Midbrain (tissue), 1 donor: Measurements from ENCODE around the gene SIRT7.

Experiments
- DNase-seq: peaks from one replicate; lab custom pipeline; 2025; lab: John Stamatoyannopoulos, UW

Gene SIRT7

GRCh38 chr17:81931557-81932332, 13.8 kb upstream of the SIRT7 start:
- DNase-seq: no peak

- no peak for DNase-seq
Measured at GRCh38 chr17:81931189-81931556, 13.2 kb upstream of the SIRT7 start.

GRCh38 chr17:81930142-81931125, 12.5 kb upstream of the SIRT7 start:
- DNase-seq: no peak

- DNase-seq: no peak
Measured at GRCh38 chr17:81929253-81930141, 11.5 kb upstream of the SIRT7 start.

DNA sequence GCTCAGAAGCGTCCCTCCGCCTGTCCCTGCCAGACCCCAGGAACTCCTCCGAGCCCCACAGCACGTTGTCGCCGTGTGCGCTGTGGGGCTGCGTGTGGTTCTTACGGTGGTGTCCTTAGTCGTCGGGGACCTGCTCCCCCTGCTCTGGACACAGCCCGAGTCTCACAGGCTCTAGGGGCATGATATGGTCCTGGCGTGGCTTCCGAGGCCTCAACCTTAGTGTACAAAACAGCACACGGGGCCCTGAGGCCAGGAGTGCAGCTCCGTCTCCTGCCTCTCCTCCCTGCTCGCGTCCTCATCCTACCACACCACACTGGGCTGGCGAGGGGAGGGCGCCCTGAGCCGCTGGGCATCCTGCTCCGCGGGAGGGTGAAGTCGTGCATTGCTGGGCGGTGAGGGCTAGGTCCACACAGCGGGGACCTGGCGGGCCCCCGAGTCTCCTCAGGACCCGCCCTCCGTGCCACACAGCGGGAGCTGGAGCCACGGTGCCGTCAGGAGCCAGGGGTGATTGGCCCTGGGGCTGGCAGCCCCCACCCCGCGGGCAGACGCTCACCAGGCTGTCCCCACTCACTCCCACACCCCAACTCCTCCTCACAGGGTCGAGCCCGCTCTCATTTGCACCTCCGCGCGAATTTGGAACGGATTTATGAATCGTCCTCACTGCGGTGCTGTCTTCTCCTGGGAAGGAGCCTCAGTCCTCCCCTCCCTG, 10.7 kb upstream of the SIRT7 start:
- no peak for DNase-seq

- peak; percentile 95 for DNase-seq
Measured at GRCh38 chr17:81927653-81928543, 9.9 kb upstream of the SIRT7 start, which contains the start of gene MAFG. Gene MAFG (minus strand): TSS chr17:81927735. CDS start chr17:81923185, 4,550 bp downstream.

- no peak for DNase-seq
Measured at GRCh38 chr17:81927152-81927652, 9.2 kb upstream of the SIRT7 start.

DNA sequence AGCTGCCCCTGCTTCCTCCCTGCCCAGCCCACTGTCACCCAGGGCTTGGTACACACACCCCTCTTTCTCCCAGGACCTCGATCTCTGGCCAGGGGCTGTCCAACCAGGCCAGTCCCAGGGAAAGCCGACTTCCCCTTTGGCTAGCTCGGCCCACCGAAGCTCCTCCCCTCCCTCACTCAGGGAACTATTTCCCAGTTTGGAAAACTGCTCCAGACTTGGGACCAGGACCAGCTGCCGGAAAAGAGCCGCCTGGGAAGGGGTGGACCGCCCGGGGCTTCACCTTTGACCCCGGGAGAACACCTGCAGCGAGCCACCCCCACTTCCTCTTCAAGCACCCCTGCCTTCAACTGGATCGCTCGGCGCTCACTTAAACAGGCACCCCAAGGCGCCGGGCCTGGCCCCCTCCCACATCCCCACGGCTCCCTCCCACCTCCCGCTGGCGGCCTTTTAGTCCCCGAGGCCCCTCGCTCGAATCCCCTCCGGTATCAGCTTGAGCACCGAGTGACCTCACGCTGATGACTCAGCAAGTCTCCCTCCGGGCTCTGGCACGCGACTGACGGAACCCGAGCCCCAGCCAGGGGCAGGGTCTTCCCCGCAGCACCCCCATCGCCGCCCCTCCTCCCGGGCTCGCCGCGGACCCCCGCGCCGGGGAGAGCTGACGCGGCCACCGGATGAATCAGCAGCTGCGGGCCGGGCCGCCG, 8.6 kb upstream of the SIRT7 start:
- peak; percentile 48 for DNase-seq

DNA sequence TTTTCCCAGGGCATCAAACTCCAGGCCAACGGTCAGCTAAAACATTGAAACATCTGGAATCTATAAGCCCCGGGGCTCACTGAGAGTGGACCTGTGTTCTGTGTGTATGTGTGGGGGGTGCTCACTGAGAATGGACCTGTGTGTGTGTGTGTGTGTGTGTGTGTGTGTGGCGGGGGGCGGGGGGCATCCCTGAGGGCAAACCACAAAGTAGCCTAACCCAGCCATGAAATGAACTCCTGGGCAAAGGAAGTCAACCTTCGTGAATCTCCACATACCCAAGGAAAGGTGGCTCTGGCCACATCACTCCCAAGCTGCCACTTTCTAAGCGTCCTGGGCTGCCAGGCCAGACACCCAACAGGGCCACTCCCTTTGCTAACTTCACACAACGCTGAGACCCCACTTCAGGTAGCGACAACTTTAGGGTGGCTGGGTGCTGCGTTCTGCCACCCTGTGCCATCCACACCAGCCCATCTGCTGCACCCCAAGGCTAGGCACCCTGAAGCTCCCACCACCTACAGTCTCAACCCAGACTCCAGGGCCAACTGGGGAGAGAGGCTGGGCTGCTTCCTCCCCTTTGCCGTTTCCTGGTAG, 8.0 kb upstream of the SIRT7 start:
- DNase-seq: no peak

DNA sequence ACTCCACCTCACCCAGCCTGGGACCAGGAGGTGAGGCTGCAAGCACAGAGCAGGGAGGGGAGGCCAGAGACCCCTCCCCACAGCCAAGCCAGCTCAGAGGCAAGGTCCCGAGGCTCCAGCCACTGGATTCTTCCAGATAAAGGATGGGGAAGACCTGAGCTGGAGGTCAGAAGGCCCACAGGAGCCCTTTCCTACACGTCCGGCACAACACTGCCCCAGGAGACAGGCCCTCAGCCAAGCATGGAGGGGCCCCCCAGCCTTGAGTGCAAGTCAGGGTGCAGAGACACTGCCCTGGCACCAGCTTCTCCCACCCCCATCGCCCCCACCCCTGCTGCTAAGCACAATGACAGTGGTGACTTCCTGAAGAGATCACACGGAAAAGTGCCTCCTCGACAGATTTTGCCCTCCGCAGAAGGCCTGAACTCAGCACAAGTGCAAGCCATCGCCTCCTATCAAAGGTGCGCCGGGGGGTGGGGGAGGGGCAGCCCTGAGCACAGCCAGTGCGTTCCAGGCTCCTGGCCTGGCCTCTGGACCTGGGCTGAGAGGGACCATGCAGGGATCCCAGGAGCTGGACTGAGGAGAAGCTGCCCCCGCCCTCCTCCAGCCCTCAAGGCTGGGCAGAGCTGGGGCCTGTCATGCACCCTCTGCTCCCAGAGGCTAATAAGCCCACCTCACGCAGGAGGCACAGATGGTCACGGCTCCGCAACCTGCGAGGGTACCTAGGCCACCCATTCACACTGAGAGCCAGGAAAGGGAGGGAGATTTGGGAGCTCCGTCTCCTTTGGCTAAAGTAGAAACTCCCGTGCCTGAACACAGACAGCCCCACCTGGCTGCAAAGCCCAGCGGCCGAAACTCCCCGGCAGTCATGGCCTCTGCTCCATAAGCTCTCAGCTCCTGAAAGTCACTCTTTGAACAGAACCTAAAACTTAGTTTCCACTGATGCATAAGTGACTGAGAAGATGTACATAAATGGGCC, 6.9 kb upstream of the SIRT7 start:
- DNase-seq: no peak

- peak; percentile 65 for DNase-seq
Measured at GRCh38 chr17:81923302-81924260, 5.6 kb upstream of the SIRT7 start.

- DNase-seq: no peak
Measured at GRCh38 chr17:81922566-81923301, 4.8 kb upstream of the SIRT7 start.

GRCh38 chr17:81921996-81922565, 4.1 kb upstream of the SIRT7 start:
- DNase-seq: no peak

GRCh38 chr17:81921537-81921862, 3.5 kb upstream of the SIRT7 start:
- DNase-seq: no peak
